OCI-LY7 (cell line): ENCODE data around the gene MARF1. TPM values are rescaled to one million over a fixed set of nuclear protein-coding genes. Genes with fewer than 3 reads are reported as not detected.

Source experiments
- BruUV-seq: library from RNA; stranded (reverse); fragments of 400-500 nt; replicated peaks from 2 replicates; lab custom pipeline; 2021; lab: Mats Ljungman, UMichigan
- CTCF ChIA-PET: fragments of 300-600 bp; sonication (Branson Sonifier 250); formaldehyde crosslinking; loops from one replicate; lab custom pipeline; 2022; ENCODE audit warnings: antibody characterized with exemption; ENCODE audit not compliant: unreplicated experiment; lab: Charles Lee
- POLR2A ChIA-PET: fragments of 300-600 bp; sonication (Branson Sonifier 250); formaldehyde crosslinking; loops from one replicate; lab custom pipeline; 2022; ENCODE audit warnings: antibody characterized with exemption; lab: Charles Lee
- DNase-seq: peaks from one replicate; pipeline ENCODE4 v3.0.0-alpha.2; 2015; ENCODE audit warnings: low spot score
- H2AFZ ChIP-seq: fragments of 200-600 bp; sonication (generic), shearing (Covaris generic); 2 replicates; pipeline ENCODE4 v1.6.1; 2014; ENCODE audit warnings: mild to moderate bottlenecking, antibody characterized with exemption, low read length, moderate library complexity
- H3K27ac ChIP-seq: fragments of 200-600 bp; sonication (generic); 2 replicates; pipeline ENCODE4 v1.5.1; 2014; ENCODE audit warnings: mixed run types, low read depth, mild to moderate bottlenecking, moderate library complexity, low read length, inconsistent platforms; ENCODE audit not compliant: poor library complexity, severe bottlenecking
- H3K36me3 ChIP-seq: fragments of 200-600 bp; sonication (generic); 2 replicates; pipeline ENCODE4 v1.6.1; 2014; ENCODE audit warnings: mild to moderate bottlenecking, antibody characterized with exemption, low read length, moderate library complexity, mixed read lengths; ENCODE audit not compliant: insufficient read depth
- H3K4me1 ChIP-seq: fragments of 200-600 bp; sonication (generic); 2 replicates; pipeline ENCODE4 v1.5.1; 2014; ENCODE audit warnings: mild to moderate bottlenecking, low read length; ENCODE audit not compliant: insufficient read depth, poor library complexity, severe bottlenecking
- H3K4me2 ChIP-seq: fragments of 200-600 bp; sonication (generic); 2 replicates; pipeline ENCODE4 v1.6.1; 2014; ENCODE audit warnings: mild to moderate bottlenecking, low read length
- H3K4me3 ChIP-seq: fragments of 200-600 bp; sonication (generic); 2 replicates; pipeline ENCODE4 v1.5.1; 2014; ENCODE audit warnings: mild to moderate bottlenecking, low read depth, low read length; ENCODE audit not compliant: poor library complexity, severe bottlenecking
- H3K79me2 ChIP-seq: fragments of 200-600 bp; sonication (generic); 2 replicates; pipeline ENCODE4 v1.6.1; 2016; ENCODE audit warnings: low read depth, mild to moderate bottlenecking, low read length, moderate library complexity, mixed read lengths; ENCODE audit not compliant: insufficient read depth
- H3K9me2 ChIP-seq: fragments of 200-600 bp; sonication (generic); 2 replicates; pipeline ENCODE4 v1.6.1; 2016; ENCODE audit warnings: mild to moderate bottlenecking, low read length, mixed read lengths; ENCODE audit not compliant: insufficient read depth
- H3K9me3 ChIP-seq: fragments of 200-600 bp; sonication (generic); 2 replicates; pipeline ENCODE4 v1.6.1; 2014; ENCODE audit warnings: mild to moderate bottlenecking, mixed run types, low read length, mixed read lengths
- H4K20me1 ChIP-seq: fragments of 200-600 bp; sonication (generic); 2 replicates; pipeline ENCODE4 v1.6.1; 2014; ENCODE audit warnings: mild to moderate bottlenecking, antibody characterized with exemption, low read length, moderate library complexity, mixed read lengths; ENCODE audit not compliant: insufficient read depth
- EZH2phosphoT487 ChIP-seq: fragments of 200-600 bp; sonication (generic); IDR thresholded peaks from 2 replicates; pipeline ENCODE4 v1.6.1; 2018; ENCODE audit warnings: low read depth, borderline replicate concordance, mild to moderate bottlenecking, mixed run types, antibody characterized with exemption, low read length, moderate library complexity, mixed read lengths
- intact Hi-C: fragments of 100-400 bp; cut with micrococcal nuclease; formaldehyde crosslinking; loops from one replicate; pipeline ENCODE4 v1.10.0; 2022; ENCODE audit not compliant: unreplicated experiment
- total RNA-seq, 2 experiments: library from RNA; depleted of rRNA in 1 of 2; stranded (reverse); fragments of >200 nt in 1 of 2; shearing (Covaris generic) in 1 of 2; gene quantifications; 2 replicates each; pipeline ENCODE4 v1.2.3, GENCODE V29; 2014 to 2022
- TF ChIP-seq, protein P1 (sequence below): fragments of 200-600 bp; sonication (generic); conservative IDR thresholded peaks from 2 replicates; pipeline ENCODE4 v1.5.1; 2014; ENCODE audit warnings: mild to moderate bottlenecking, antibody characterized with exemption, low read length, moderate library complexity, mixed read lengths

Gene MARF1
- total RNA-seq, 2 experiments from 2014 or later: 20.6 to 71.1 TPM

DNA sequence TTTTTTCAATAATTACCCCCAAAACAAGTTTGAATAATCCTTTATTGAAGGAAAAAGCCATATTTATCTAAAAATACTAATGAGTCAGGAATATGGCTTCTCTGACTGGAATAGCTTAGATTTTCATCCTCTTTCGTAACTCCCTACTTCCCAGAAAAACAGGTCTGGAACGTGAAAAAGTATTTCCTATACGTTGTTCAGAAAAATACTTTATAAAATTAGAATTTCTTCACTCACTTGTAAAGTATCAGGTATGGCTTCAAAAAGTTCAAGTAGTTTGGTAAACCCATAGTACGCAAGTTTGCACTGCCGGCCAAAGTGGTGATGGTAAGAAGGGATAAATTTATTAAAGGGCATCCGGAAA, 33.7 kb downstream of the MARF1 start:
- intact Hi-C loops: no loop called here
- H3K9me2 ChIP-seq: no peaks in the 10 kb centered on the region
- no peak overlapping the region for H2AFZ ChIP-seq
- ChIA-PET POLR2A (no interaction called here), CTCF (no interaction called here)
- TF ChIP-seq, protein P1, sequence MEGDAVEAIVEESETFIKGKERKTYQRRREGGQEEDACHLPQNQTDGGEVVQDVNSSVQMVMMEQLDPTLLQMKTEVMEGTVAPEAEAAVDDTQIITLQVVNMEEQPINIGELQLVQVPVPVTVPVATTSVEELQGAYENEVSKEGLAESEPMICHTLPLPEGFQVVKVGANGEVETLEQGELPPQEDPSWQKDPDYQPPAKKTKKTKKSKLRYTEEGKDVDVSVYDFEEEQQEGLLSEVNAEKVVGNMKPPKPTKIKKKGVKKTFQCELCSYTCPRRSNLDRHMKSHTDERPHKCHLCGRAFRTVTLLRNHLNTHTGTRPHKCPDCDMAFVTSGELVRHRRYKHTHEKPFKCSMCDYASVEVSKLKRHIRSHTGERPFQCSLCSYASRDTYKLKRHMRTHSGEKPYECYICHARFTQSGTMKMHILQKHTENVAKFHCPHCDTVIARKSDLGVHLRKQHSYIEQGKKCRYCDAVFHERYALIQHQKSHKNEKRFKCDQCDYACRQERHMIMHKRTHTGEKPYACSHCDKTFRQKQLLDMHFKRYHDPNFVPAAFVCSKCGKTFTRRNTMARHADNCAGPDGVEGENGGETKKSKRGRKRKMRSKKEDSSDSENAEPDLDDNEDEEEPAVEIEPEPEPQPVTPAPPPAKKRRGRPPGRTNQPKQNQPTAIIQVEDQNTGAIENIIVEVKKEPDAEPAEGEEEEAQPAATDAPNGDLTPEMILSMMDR: no peak
- no peak for TF ChIP-seq EZH2phosphoT487
- no peaks in the 10 kb centered on the region for H3K79me2 ChIP-seq
- no TSS peak for BruUV-seq
- H3K9me3 ChIP-seq: no peaks in the 10 kb centered on the region
- no peak overlapping the region for H3K27ac ChIP-seq
- no peak overlapping the region for H3K4me3 ChIP-seq
- peaks cover 92% of the 10 kb centered on the region for H3K36me3 ChIP-seq
- H4K20me1 ChIP-seq: no peaks in the 10 kb centered on the region
- DNase-seq: no peak
- no peaks in the 10 kb centered on the region for H3K4me1 ChIP-seq
- H3K4me2 ChIP-seq: no peak overlapping the region

DNA sequence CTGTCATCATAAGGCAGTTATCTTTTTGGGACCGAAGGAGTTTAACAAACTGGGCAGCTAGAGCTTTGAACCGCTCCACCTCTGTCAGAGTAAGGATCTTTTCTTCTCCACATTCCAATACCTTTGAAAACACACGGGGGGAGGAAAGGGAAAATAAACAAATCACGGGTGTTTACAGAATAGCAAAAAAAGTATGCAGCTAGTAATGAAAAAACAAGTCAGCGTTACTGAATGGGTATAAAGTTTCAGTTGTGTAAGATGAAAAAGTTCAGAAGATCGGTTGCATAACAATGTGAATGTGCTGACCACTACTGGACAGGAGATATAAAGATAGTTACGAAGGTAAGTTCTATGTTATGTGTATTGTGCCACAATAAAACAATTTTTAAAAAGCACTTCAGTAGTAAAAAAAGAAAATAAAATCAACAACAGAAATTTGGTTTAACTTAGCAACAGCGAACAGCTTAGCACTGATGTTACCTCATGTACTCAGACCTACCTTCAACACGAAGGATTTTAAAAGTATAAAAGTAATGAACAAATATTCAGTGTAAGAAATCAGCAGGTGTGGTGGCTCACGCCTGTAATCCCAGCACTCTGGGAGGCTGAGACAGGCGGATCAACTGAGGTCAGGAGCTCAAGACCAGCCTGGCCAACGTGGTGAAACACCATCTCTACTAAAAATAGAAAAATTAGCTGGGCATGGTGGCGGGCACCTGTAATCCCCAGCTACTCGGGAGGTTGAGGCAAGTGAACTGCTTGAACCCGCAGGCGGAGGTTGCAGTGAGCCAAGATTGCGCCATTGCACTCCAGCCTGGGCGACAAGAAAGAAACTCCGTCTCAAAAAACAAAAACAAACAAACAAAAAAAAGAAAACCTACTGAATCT, 34.3 kb downstream of the MARF1 start:
- no peak overlapping the region for H3K4me3 ChIP-seq
- POLR2A ChIA-PET: no interaction called here
- peaks cover 95% of the 10 kb centered on the region for H3K36me3 ChIP-seq
- no peak overlapping the region for H3K27ac ChIP-seq
- no peaks in the 10 kb centered on the region for H3K79me2 ChIP-seq
- no peak overlapping the region for H3K4me2 ChIP-seq
- no peak for DNase-seq
- H3K4me1 ChIP-seq: no peaks in the 10 kb centered on the region
- no peak overlapping the region for H2AFZ ChIP-seq
- intact Hi-C loops: no loop called here
- CTCF ChIA-PET: no interaction called here
- TF ChIP-seq, protein P1: no peak
- no peak for TF ChIP-seq EZH2phosphoT487
- no peaks in the 10 kb centered on the region for H3K9me2 ChIP-seq
- no TSS peak for BruUV-seq
- H4K20me1 ChIP-seq: no peaks in the 10 kb centered on the region
- H3K9me3 ChIP-seq: no peaks in the 10 kb centered on the region
